ENCODE measurements around the gene TPST1.
"Not testable (repeated sequence)": the region's sequence is repeated elsewhere in the genome, so short reads cannot be mapped to it uniquely, and the experiment has no call there.

Gene TPST1

GRCh38 chr7:66283003-66283920 is 78.1 kb downstream of the TPST1 start:
- no peak for DNase-seq (ENCODE audit: low read depth in 3 of 3)

GRCh38 chr7:66296001-66296521 is 90.9 kb downstream of the TPST1 start:
- DNase-seq (ENCODE audit: low read depth in 3 of 3): no peak

- no peak for DNase-seq (ENCODE audit: low read depth in 3 of 3)
Observed at GRCh38 chr7:66296557-66296956, 91.4 kb downstream of the TPST1 start.

- no peak for DNase-seq (ENCODE audit: low read depth in 3 of 3)
Observed at GRCh38 chr7:66297579-66297978, 92.4 kb downstream of the TPST1 start.

- no peak for DNase-seq (ENCODE audit: low read depth in 3 of 3)
Observed at GRCh38 chr7:66301249-66301648, 96.1 kb downstream of the TPST1 start.

- no peak for DNase-seq (ENCODE audit: low read depth in 3 of 3)
Observed at GRCh38 chr7:66301737-66302136, 96.6 kb downstream of the TPST1 start.

- DNase-seq (ENCODE audit: low read depth in 3 of 3): no peak
Observed at GRCh38 chr7:66303454-66304155, 98.5 kb downstream of the TPST1 start.

DNA sequence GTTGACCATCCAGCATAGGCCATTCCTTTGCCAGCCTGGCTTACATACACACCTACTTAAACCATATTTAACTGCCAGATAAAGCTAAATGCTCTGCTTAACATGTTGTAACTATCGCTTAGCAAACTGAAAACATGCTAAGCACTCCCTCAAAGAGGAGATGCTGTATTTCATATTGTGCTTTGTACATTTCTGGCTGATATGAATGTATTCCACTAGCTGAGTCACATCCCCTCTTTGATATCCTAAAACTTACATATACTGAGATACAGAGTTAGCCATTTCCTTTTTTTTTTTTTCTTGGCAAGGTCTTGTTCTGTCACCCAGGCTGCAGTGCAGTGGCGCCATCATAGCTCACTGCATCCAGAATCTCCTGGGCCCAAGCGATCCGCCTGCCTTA is 99.4 kb downstream of the TPST1 start:
- no peak for DNase-seq (ENCODE audit: low read depth in 3 of 3)

DNA sequence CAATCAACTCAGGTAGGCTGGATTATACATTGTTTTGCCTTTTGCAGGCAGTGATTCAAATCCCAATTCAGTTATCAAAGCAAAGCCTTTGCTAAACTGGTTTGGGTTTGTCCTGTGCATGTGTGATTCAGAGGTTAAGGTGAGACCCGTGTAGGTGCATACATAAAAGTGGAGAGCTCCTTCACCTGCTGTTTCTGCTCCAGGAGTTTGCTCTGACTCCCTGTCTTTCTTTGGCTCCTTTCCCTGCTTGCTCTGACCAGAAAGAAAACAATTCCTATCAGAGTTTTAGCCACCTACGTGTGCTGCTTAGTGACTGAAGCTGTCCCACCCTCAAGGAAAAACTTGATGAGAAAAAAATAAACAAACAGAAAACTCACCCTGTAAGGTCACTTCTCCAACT is 101.1 kb downstream of the TPST1 start:
- DNase-seq (ENCODE audit: low read depth in 3 of 3): no peak

DNA sequence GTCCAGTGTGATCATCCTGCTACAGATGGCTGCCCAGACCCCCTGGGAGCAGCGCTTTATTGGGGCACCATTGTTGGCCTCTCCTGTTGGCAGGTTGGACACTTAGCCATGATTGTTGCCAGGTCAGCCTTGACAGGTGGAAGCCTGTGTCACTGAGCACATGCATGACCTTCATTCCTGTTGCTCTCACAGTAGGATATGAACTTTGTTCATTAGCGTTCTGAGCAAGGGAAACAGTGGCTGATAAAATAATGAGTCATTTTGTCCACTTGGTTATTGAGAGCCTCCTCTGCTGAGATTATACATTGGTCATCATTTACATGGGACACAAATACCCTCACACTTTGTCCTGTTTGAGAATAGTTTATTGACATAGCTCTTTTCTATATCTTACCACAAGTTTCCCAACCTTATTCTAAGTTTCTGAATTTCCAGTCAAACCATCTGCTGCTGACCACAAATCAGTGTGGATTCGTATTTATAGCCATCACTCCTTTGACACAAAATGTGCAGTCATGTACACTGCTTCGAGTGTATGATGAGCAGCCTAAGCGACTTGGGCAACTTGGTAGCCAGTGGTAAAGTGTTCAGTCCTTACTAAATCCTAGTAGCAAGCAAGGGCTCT is 102.6 kb downstream of the TPST1 start:
- DNase-seq (ENCODE audit: low read depth in 3 of 3): no peak

DNA sequence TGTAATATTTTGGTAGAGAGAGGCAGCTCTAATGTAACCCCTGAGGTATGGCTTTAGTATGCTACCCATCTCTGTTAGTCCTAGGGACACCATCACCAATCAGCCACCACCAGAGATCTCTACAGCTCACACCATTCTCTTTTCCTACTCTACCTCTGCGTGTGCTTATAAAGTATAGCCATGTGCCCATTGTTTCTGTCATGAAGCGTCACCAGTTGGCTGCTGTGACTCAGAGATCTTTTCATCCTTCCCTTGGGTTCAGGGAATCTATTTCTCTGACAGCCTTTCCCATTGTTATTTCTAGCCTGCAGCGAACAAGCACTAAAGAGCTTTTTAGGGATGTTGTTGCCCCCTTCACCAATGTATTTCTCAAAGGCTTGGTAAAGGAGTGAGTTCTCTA is 103.3 kb downstream of the TPST1 start:
- DNase-seq (ENCODE audit: low read depth in 3 of 3): no peak

- no peak for DNase-seq (ENCODE audit: low read depth in 3 of 3)
Observed at GRCh38 chr7:66310620-66311019, 105.5 kb downstream of the TPST1 start.

- DNase-seq (ENCODE audit: low read depth in 3 of 3): no peak
Observed at GRCh38 chr7:66313886-66314568, 108.9 kb downstream of the TPST1 start.

GRCh38 chr7:66315192-66315591 is 110.1 kb downstream of the TPST1 start:
- DNase-seq (ENCODE audit: low read depth in 3 of 3): no peak

DNA sequence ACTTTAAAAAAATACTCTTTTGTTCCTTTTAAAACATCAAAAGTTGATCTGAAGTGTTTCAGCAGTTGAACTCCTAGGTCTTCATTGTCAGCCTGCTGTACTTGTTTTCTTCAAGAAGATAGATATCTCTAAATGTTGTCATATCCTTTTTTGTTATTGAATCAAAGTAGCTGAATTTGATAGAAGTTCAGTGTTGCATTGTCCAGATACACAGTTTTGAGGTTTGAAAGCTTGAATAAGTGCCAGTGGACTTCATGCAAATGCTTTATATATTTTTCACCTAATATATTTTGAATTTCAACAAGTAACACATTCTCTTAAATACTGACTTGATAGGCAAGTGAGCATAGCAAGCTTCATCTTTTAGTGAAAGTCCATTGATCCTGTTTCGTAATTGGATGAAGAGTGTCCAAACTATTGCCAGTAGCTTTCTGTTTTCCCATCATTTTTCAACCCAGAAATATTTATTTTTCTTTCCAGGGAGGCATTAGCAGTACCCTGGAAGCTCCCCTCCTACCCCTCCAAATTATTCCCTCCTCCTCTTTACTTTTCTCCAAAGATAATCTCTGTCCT is 114.4 kb downstream of the TPST1 start:
- no peak for DNase-seq (ENCODE audit: low read depth in 3 of 3)

DNA sequence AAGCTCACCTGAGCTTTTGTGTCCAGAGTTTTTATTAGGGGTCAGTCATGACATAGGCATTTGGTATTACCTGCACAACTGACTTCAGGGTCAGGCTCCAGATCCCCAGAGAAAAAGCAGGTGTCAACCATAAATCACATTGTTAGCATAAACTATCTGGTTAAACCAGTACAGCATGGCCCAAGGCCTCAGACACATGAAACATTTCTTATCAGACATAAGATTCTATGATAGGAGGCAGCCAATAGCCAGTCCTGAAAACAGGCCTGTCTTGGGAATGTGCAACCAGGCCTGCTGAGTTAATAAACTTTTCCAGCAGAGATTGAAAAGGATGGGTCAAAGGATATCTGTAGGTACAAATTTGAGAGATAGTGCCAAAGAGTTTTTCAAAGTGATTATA is 116.1 kb downstream of the TPST1 start:
- DNase-seq (ENCODE audit: low read depth in 3 of 3): no peak

DNA sequence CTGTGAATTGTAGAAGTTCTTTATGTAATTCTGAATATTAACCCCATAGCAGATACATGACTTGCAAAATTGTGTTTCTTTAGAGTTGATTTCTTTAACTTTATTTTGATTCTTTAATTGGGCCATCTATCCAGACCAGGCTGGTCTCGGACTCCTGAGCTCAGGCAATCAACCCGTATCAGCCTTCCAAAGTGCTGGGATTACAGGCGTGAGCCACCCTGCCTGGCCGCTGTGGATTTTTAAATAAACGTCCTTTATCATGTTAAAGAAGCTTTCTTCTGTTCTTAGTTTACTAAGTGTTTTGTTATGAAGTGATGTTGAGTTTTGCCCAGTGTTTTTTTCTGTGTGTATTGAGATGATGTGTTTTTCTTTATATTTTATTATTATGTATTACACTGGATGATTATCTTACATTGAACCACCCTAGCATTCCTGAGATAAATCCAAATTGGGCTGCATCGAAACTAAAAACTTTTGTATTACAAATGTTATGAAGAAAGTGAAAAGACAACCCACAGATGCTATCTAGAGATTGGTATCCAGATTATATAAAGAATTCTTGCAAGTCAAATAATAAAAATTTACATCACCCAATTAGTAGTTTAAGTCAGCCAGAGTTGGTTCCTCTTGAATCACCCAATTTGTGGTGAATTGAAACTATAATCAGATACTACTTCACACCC is 118.1 kb downstream of the TPST1 start:
- no peak for DNase-seq (ENCODE audit: low read depth in 3 of 3)

- not testable (repeated sequence) for DNase-seq (ENCODE audit: low read depth in 3 of 3)
Observed at GRCh38 chr7:66324985-66325384, 119.9 kb downstream of the TPST1 start.

GRCh38 chr7:66326501-66327215 is 121.5 kb downstream of the TPST1 start:
- DNase-seq (ENCODE audit: low read depth in 3 of 3): no peak

- DNase-seq (ENCODE audit: low read depth in 3 of 3): no peak
Observed at GRCh38 chr7:66330961-66331360, 125.8 kb downstream of the TPST1 start.
